SH-SY5Y (cell line): ENCODE data around the gene CHRD.

Experiments
- GATA2 ChIP-seq: IDR thresholded peaks from 2 replicates; pipeline ENCODE4 v1.6.1; 2011; ENCODE audit warnings: mild to moderate bottlenecking, low read depth, low read length
- GATA3 ChIP-seq: IDR thresholded peaks from 2 replicates; pipeline ENCODE4 v1.6.1; 2011; ENCODE audit warnings: low read depth, mild to moderate bottlenecking, low read length, moderate library complexity

DNA sequence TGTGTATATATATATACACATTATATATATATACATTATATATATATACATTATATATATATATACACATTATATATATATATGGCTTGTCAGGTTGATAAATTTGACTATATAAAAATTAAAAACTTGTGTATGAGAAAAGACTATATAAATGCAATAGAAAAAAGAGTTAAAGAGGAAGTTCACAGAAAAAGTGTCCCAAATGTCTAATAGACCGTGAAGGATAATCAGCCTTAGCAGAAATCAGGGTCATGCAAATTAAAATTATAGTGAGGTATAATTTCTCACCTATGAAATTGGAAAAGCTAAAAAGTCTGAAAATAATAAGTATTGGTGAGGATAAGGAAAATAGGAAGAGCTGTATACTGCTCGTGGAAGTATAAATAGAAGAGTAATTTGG, 51.1 kb downstream of the CHRD start:
- TF ChIP-seq GATA2 (no peak), GATA3 (no peak)
